CD8-positive, alpha-beta memory T cell (primary cell): ENCODE data around the gene TBK1. TPM values are rescaled to one million over a fixed set of nuclear protein-coding genes. Genes with fewer than 3 reads are reported as not detected.

Source experiments
- polyA plus RNA-seq: library from polyadenylated mRNA; unstranded; fragments of 300-500 nt; fragmentation: Illumina TruSeq; gene quantifications from one replicate; pipeline ENCODE4 v1.2.3, GENCODE V29; 2021
- total RNA-seq, 2 experiments: library from RNA; stranded (reverse); gene quantifications; one replicate each; pipeline ENCODE4 v1.2.3, GENCODE V29; 2021

TBK1 gene
- total and polyA plus RNA-seq, 3 experiments from 2014 or later, result 25.9 to 27.6 (median 26.8) TPM

Other genes starting within 250 kb of the TBK1 start
- gene KICS2, start 229.8 kb upstream of the TBK1 start, total RNA-seq, result 10 to 100 TPM; 14.2 to 15.7 TPM
- 7.6 TPM for gene KICS2, start 229.8 kb upstream of the TBK1 start, polyA plus RNA-seq
- gene C12orf56, start 61.4 kb upstream of the TBK1 start, total RNA-seq, result not detected
- not detected for gene C12orf56, start 61.4 kb upstream of the TBK1 start, polyA plus RNA-seq
- gene XPOT, start 47.7 kb upstream of the TBK1 start, total RNA-seq, result 100 to 1,000 TPM; 136 to 140 TPM
- gene XPOT, start 47.7 kb upstream of the TBK1 start, polyA plus RNA-seq, result 44.7 TPM
- gene RASSF3, start 158.4 kb downstream of the TBK1 start, total RNA-seq, result 10 to 100 TPM; 58.2 to 59.2 TPM
- 4.0 TPM for gene RASSF3, start 158.4 kb downstream of the TBK1 start, polyA plus RNA-seq